Thoracic aorta (tissue), 2 donors: ENCODE measurements around the gene BAIAP2L1. TPM values are rescaled to one million over a fixed set of nuclear protein-coding genes. Genes with fewer than 3 reads are reported as not detected.

Experiments used
- ATAC-seq: fragments of 150-250 bp; one replicate; pipeline ENCODE4 v1.8.0; 2017; ENCODE audit warnings: low read depth; ENCODE audit not compliant: insufficient number of reproducible peaks, low FRiP score
- DNase-seq: peaks from one replicate; pipeline ENCODE4 v3.0.0-alpha.2; 2020; ENCODE audit warnings: low spot score
- H3K27ac ChIP-seq, 2 donors: fragments of 200-600 bp; sonication (generic); 1 replicate in 1 of 2; 2 replicates in 1 of 2; pipeline ENCODE4 v1.5.1; 2016; ENCODE audit warnings: mild to moderate bottlenecking in 2 of 2, moderate library complexity in 2 of 2
- H3K27me3 ChIP-seq: fragments of 200-600 bp; sonication (generic); replicated peaks from 2 replicates; pipeline ENCODE4 v1.6.0; 2016; ENCODE audit warnings: mild to moderate bottlenecking; ENCODE audit not compliant: insufficient read depth
- H3K36me3 ChIP-seq: fragments of 200-600 bp; sonication (generic); one replicate; pipeline ENCODE4 v1.5.1; 2016
- H3K4me1 ChIP-seq, 2 donors: fragments of 200-600 bp; sonication (generic); 1 replicate in 1 of 2; 2 replicates in 1 of 2; pipeline versions ENCODE4 v1.5.1 to v1.6.0; 2016; ENCODE audit warnings: low read depth in 2 of 2, mild to moderate bottlenecking in 1 of 2; ENCODE audit not compliant: control insufficient read depth in 1 of 2
- H3K4me3 ChIP-seq: fragments of 200-600 bp; sonication (generic); 2 replicates; pipeline ENCODE4 v1.5.1; 2016; ENCODE audit warnings: mild to moderate bottlenecking
- H3K9me3 ChIP-seq: fragments of 200-600 bp; sonication (generic); 2 replicates; pipeline ENCODE4 v1.5.1; 2016
- CTCF ChIP-seq: fragments of 200-600 bp; sonication (generic); IDR thresholded peaks from one replicate; pipeline ENCODE4 v1.5.1; 2019; ENCODE audit warnings: antibody characterized with exemption
- total RNA-seq, 2 donors: library from RNA; depleted of rRNA; stranded (reverse); fragments of >200 nt; gene quantifications; one replicate each; pipeline versions ENCODE4 v1.1.0 to v1.2.3, GENCODE V29; 2016

BAIAP2L1 gene
- total RNA-seq, 2 donors from 2014 or later, result 0.63 to 1.4 TPM

- no peaks in the 10 kb centered on the region for H3K4me1 ChIP-seq
- no peaks in the 10 kb centered on the region for H3K9me3 ChIP-seq
- no peak overlapping the region for H3K4me3 ChIP-seq
- TF ChIP-seq CTCF, result no peak
- H3K27ac ChIP-seq, result no peak overlapping the region
- ATAC-seq, result no peak
- no peaks in the 10 kb centered on the region for H3K27me3 ChIP-seq
- DNase-seq, result no peak
- H3K36me3 ChIP-seq, result no peaks in the 10 kb centered on the region
These were observed 36.7 kb downstream of the BAIAP2L1 start for GRCh38 chr7:98364220-98364619.

- no peak for ATAC-seq
These were observed 38.4 kb downstream of the BAIAP2L1 start for GRCh38 chr7:98362517-98362916.

GRCh38 chr7:98360221-98361130 is 40.4 kb downstream of the BAIAP2L1 start:
- ATAC-seq, result no peak

More at GRCh38 chr7:98362517-98362916, 38.4 kb downstream of the BAIAP2L1 start:
- TF ChIP-seq CTCF, result no peak
- Histone ChIP-seq H3K4me3 (no peak overlapping the region), H3K27ac (no peak overlapping the region), H3K36me3 (no peaks in the 10 kb centered on the region), H3K27me3 (no peaks in the 10 kb centered on the region), H3K9me3 (no peaks in the 10 kb centered on the region), H3K4me1 (no peaks in the 10 kb centered on the region)
- no peak for DNase-seq

GRCh38 chr7:98359395-98359794 is 41.5 kb downstream of the BAIAP2L1 start:
- no peaks in the 10 kb centered on the region for H3K27me3 ChIP-seq
- ATAC-seq (no peak), DNase-seq (no peak)
- H3K36me3 ChIP-seq, result no peaks in the 10 kb centered on the region
- no peaks in the 10 kb centered on the region for H3K4me1 ChIP-seq
- H3K27ac ChIP-seq, result no peak overlapping the region
- no peak overlapping the region for H3K4me3 ChIP-seq
- TF ChIP-seq CTCF, result no peak
- no peaks in the 10 kb centered on the region for H3K9me3 ChIP-seq

More at GRCh38 chr7:98360221-98361130, 40.4 kb downstream of the BAIAP2L1 start:
- no peaks in the 10 kb centered on the region for H3K27me3 ChIP-seq
- no peaks in the 10 kb centered on the region for H3K9me3 ChIP-seq
- H3K4me1 ChIP-seq, result no peaks in the 10 kb centered on the region
- H3K4me3 ChIP-seq, result no peak overlapping the region
- no peak overlapping the region for H3K27ac ChIP-seq
- TF ChIP-seq CTCF, result no peak
- no peak for DNase-seq
- H3K36me3 ChIP-seq, result no peaks in the 10 kb centered on the region

GRCh38 chr7:98358706-98359105 is 42.2 kb downstream of the BAIAP2L1 start:
- H3K27ac ChIP-seq, result no peak overlapping the region
- H3K9me3 ChIP-seq, result no peaks in the 10 kb centered on the region
- H3K4me1 ChIP-seq, result no peaks in the 10 kb centered on the region
- DNase-seq (no peak), ATAC-seq (no peak)
- no peaks in the 10 kb centered on the region for H3K27me3 ChIP-seq
- no peak overlapping the region for H3K4me3 ChIP-seq
- no peak for TF ChIP-seq CTCF
- no peaks in the 10 kb centered on the region for H3K36me3 ChIP-seq
